ENCODE data around the gene ANKS1B. TPM values are rescaled to one million over a fixed set of nuclear protein-coding genes. Genes with fewer than 3 reads are reported as not detected.

The ANKS1B gene
- total and polyA plus RNA-seq, 2 of the 4 experiments (the other 2 are of a cell fraction), result 0.17 to 0.18 TPM

DNA sequence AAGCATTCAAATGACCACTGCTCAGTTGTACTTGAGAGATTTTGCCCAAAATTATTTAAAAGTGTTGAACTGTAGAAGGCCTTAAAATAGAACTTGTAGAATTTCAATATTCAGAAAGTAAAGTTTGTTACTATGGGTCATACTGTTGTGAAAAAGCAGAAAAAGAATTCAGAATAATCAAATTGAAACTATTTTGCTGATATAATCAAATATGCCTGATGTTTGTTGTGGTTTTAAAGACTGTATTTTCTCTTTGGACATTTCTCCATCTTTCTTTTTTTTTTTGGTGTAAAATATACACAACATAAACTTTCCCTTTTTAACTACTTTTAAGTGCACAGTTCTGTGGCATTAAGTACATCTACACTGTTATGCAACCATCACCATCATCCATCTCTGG lies 964.9 kb downstream of the ANKS1B start:
- CTCF ChIA-PET, result no interaction called here
- no peak overlapping the region for H3K4ac ChIP-seq (ENCODE audit: low read depth, low read length)
- H3K27ac ChIP-seq (ENCODE audit: insufficient read depth, low read length), result no peak overlapping the region
- no peaks in the 10 kb centered on the region for H4K20me1 ChIP-seq (ENCODE audit: insufficient read depth, low read length)
- in situ Hi-C loops (cut with MboI; ENCODE audit: low sequenced_read_pairs) (no loop called here), intact Hi-C loops (cut with micrococcal nuclease) (no loop called here), dilution Hi-C loops (cut with HindIII; ENCODE audit: low sequenced_read_pairs, unreplicated experiment) (no loop called here)
- H2BK120ac ChIP-seq (ENCODE audit: low read depth, low read length), result no peak overlapping the region
- no peak overlapping the region for H2BK20ac ChIP-seq (ENCODE audit: low read depth, low read length)
- TF ChIP-seq RAD21 (IDR thresholded peaks at IDR 0.05; ENCODE audit: low read length), result no peak
- ATAC-seq (ENCODE audit: low read depth), result no peak
- H3K56ac ChIP-seq (ENCODE audit: extremely low read depth, insufficient read depth, low read length), result no peak overlapping the region
- BruUV-seq (replicated peaks), result no TSS peak
- no peak for DNase-seq
- no peak overlapping the region for H2BK5ac ChIP-seq (ENCODE audit: low read depth, low read length, poor library complexity, severe bottlenecking)
- no peaks in the 10 kb centered on the region for H3K36me3 ChIP-seq (ENCODE audit: control insufficient read depth, insufficient read depth, low read length)
- H3K9ac ChIP-seq (ENCODE audit: low read depth, low read length), result no peak overlapping the region
- H2BK15ac ChIP-seq (ENCODE audit: low read depth, low read length), result no peak overlapping the region
- H3K4me2 ChIP-seq (ENCODE audit: low read depth, low read length), result no peak overlapping the region
- no peak overlapping the region for H2AK9ac ChIP-seq (replicated peaks; ENCODE audit: low read depth, low read length, poor library complexity)
- H3K18ac ChIP-seq (ENCODE audit: low read depth, low read length), result no peak overlapping the region
- no peak overlapping the region for H3K23ac ChIP-seq (ENCODE audit: low read depth, low read length)
- no peak overlapping the region for H2AK5ac ChIP-seq (ENCODE audit: low read depth, low read length)
- no peak overlapping the region for H3K14ac ChIP-seq (replicated peaks; ENCODE audit: low read depth, low read length)
- H4K8ac ChIP-seq (ENCODE audit: low read depth in 2 of 2, low read length in 2 of 2), result no peak overlapping the region
- no peaks in the 10 kb centered on the region for H3K4me1 ChIP-seq (ENCODE audit: control insufficient read depth, insufficient read depth, low read length)
- no peak overlapping the region for H3K4me3 ChIP-seq (ENCODE audit: insufficient read depth, low read depth, low read length)
- H2AFZ ChIP-seq (replicated peaks; ENCODE audit: low read length, poor library complexity), result no peak overlapping the region
- no peaks in the 10 kb centered on the region for H3K9me1 ChIP-seq (ENCODE audit: insufficient read depth, low read length)
- H3K79me1 ChIP-seq (ENCODE audit: low read depth in 1 of 2, low read length in 2 of 2), result no peaks in the 10 kb centered on the region
- no peaks in the 10 kb centered on the region for H3K9me3 ChIP-seq (ENCODE audit: control insufficient read depth, insufficient read depth, low read length)
- POLR2A ChIA-PET (ENCODE audit: unreplicated experiment), result no interaction called here
- no peak overlapping the region for H4K91ac ChIP-seq (ENCODE audit: insufficient read depth, low read depth, low read length)
- H3K27me3 ChIP-seq (ENCODE audit: control insufficient read depth, insufficient read depth, low read length), result no peaks in the 10 kb centered on the region
- H4K5ac ChIP-seq (ENCODE audit: low read depth, low read length), result no peak overlapping the region

Data from IMR-90 (cell line).